Measurements from ENCODE around the gene GPR34. TPM values are rescaled to one million over a fixed set of nuclear protein-coding genes. Genes with fewer than 3 reads are reported as not detected.
"Not testable (repeated sequence)": the region's sequence is repeated elsewhere in the genome, so short reads cannot be mapped to it uniquely, and the experiment has no call there.

Gene GPR34
- total RNA-seq, 1 donor from 2014 or later = not detected

DNA sequence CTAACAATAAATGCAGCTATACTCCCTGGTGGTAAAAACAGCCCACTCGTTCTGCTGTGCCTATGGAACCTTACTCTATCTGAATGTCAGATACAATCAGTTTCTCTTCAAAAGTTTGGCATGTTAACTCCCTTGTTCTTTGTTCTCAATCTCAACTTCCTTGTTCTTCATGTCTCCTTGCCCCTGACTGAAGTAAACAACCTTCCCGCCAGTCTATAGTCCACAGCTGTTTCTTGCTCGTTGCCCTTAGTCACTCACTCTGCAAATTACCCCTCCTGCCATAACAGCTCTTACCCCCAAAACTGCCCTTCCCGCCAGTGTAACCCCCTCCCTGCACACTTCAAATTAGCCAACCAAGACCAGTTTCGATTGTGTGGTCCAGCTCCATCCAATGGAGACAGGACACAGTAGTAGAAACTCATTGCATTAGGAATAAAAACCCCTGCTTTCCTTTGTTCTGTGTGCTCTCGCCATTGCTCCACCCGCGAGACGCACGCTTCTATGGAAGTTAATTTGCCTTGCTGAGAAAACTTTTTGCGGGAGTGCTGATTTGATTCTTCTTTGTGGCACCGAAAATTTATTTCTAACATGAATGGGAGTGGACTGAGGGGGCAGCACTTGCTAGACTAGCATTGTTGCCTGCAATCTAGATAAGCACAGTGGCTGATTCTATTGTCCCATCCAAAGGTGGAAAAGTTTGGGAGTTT, 28.1 kb downstream of the GPR34 start:
- H3K27ac Mint-ChIP-seq (ENCODE audit: unreplicated experiment) = no peak overlapping the region
- H3K9me3 Mint-ChIP-seq = peaks cover 18% of the 10 kb centered on the region

DNA sequence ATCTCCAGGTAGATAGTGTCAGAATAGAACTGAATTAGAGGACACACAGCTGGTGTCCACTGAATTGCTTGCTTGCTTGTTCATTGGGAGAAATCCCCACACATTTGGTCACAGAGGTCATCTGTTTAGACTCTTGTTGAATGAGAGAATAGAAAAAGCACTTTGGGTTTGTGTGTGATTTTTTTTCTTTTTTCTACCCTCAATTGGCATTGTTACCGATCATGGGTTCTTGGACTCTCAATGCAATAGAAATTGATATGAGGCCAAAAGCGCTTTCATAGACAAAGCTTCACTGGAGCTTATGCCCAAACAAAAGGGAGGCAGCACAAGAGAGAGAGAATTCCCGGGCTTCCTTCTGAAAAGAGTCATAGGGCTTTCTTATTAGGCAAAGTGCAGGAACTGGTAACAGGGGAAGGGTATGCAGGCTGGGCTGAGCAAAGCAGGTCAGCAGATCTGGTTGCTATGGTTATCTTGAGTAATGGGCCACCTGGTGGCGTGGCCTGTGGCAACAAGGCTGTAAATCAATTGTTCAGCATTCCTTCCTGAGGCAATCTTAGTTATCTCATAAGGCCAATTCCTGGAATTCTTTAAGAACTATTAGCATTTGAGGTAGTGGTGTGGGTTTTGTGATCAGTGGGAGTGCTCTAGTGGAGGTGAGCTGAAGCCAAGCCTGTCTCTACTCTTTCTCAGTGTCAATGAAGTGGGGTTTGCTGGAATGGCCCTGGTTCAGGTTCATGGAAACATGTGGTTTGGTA, 29.9 kb downstream of the GPR34 start:
- Mint-ChIP-seq H3K27ac (ENCODE audit: unreplicated experiment) (peak overlapping the region; percentile 27), H3K36me3 (ENCODE audit: low read depth) (peaks cover 42% of the 10 kb centered on the region), H3K4me3 (no peak overlapping the region), H3K9me3 (peaks cover 18% of the 10 kb centered on the region), H3K4me1 (peaks cover 20% of the 10 kb centered on the region), H3K27me3 (ENCODE audit: low read depth) (no peaks in the 10 kb centered on the region)
- TF ChIP-seq, protein P1, sequence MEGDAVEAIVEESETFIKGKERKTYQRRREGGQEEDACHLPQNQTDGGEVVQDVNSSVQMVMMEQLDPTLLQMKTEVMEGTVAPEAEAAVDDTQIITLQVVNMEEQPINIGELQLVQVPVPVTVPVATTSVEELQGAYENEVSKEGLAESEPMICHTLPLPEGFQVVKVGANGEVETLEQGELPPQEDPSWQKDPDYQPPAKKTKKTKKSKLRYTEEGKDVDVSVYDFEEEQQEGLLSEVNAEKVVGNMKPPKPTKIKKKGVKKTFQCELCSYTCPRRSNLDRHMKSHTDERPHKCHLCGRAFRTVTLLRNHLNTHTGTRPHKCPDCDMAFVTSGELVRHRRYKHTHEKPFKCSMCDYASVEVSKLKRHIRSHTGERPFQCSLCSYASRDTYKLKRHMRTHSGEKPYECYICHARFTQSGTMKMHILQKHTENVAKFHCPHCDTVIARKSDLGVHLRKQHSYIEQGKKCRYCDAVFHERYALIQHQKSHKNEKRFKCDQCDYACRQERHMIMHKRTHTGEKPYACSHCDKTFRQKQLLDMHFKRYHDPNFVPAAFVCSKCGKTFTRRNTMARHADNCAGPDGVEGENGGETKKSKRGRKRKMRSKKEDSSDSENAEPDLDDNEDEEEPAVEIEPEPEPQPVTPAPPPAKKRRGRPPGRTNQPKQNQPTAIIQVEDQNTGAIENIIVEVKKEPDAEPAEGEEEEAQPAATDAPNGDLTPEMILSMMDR (conservative IDR thresholded peaks at IDR 0.05) = no peak
- DNase-seq (ENCODE audit: low read depth, low spot score) = no peak

More for the DNA sequence above, 28.1 kb downstream of the GPR34 start:
- no peaks in the 10 kb centered on the region for H3K27me3 Mint-ChIP-seq (ENCODE audit: low read depth)
- H3K36me3 Mint-ChIP-seq (ENCODE audit: low read depth) = peaks cover 41% of the 10 kb centered on the region
- TF ChIP-seq, protein P1 (conservative IDR thresholded peaks at IDR 0.05) = no peak
- DNase-seq (ENCODE audit: low read depth, low spot score) = no peak
- H3K4me3 Mint-ChIP-seq = no peak overlapping the region
- H3K4me1 Mint-ChIP-seq = peaks cover 20% of the 10 kb centered on the region

DNA sequence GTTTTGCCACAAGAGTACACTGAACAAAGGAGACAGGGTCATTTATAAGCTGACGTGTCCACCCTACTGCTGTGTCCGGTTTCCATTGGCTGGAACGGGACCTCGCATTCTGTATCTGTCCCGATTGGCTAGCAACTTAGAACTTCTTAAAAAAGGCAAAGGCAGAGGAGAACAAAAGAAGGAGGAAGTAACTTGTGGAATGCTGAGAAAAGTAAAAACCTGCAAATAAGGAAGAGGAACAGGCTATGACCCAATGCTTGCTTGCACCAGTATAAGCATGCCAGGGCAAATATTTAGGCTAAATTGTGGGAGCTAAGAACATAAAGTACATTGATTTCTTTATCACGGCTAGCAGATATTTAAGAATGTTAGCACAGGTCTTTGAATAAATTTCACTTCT, 30.8 kb downstream of the GPR34 start:
- H3K4me3 Mint-ChIP-seq; H3K27me3 Mint-ChIP-seq (ENCODE audit: low read depth); H3K27ac Mint-ChIP-seq (ENCODE audit: unreplicated experiment); DNase-seq (ENCODE audit: low read depth, low spot score): not testable (repeated sequence)
- Mint-ChIP-seq H3K4me1 (peaks cover 20% of the 10 kb centered on the region), H3K36me3 (ENCODE audit: low read depth) (peaks cover 37% of the 10 kb centered on the region), H3K9me3 (peaks cover 18% of the 10 kb centered on the region)

DNA sequence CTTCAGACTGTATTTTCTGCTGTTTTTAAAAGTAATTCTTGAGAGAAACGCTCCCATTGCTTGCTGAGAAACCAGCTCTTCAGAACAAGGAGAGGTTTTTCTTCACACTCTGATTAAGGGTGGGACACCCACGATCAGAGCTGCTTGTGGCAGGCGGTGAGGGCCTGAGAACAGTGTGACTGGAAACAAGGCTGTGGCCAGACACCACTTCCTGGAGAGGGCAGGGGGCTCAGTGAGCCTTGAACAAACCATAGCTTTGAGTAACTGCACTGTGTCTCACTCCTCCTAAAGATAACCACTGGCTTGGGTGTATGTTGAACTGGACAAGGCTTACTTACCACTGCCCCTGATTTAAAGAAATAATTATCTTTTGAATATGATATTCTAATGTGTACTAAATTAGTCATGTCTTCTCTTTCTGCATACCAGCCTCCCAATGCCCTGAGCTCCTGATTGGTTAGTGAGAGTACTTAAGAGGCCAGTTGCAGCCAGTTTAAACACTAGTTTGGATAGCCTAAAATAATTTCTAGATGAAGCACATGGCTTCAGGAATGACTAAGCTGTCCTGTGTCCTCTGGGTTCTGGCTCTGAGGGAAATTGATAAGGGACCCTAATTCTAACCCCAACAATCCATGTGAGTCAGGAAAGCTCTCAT, 31.5 kb downstream of the GPR34 start:
- peaks cover 37% of the 10 kb centered on the region for H3K36me3 Mint-ChIP-seq (ENCODE audit: low read depth)

DNA sequence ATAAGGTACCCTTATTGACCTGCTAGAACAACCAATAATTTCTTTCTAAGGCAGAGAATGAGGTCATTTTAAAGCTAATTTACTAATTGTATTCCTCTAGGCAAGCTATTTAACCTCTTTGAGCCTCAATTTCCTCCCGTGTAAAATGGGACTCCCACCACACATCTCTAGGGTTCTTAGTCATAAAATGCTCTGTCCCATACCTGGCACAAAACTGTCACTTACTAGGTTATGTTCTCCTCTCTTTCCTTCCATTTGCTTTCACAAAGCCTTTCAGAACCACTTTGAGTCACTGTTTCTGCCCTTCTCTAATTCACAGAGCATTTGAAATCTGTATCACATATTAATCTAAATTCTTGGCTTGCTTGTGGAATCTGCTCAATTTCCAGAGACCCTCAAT, 32.8 kb downstream of the GPR34 start:
- H3K36me3 Mint-ChIP-seq (ENCODE audit: low read depth) = peaks cover 33% of the 10 kb centered on the region
- H3K9me3 Mint-ChIP-seq = peaks cover 18% of the 10 kb centered on the region
- no peak overlapping the region for H3K4me3 Mint-ChIP-seq
- H3K4me1 Mint-ChIP-seq = peaks cover 20% of the 10 kb centered on the region
- no peak for DNase-seq (ENCODE audit: low read depth, low spot score)
- no peak overlapping the region for H3K27ac Mint-ChIP-seq (ENCODE audit: unreplicated experiment)
- H3K27me3 Mint-ChIP-seq (ENCODE audit: low read depth) = no peaks in the 10 kb centered on the region
- TF ChIP-seq, protein P1 (conservative IDR thresholded peaks at IDR 0.05) = no peak

More for the DNA sequence above, 31.5 kb downstream of the GPR34 start:
- Mint-ChIP-seq H3K27ac (ENCODE audit: unreplicated experiment) (no peak overlapping the region), H3K4me1 (peaks cover 20% of the 10 kb centered on the region), H3K9me3 (peaks cover 18% of the 10 kb centered on the region), H3K4me3 (no peak overlapping the region), H3K27me3 (ENCODE audit: low read depth) (no peaks in the 10 kb centered on the region)
- no peak for DNase-seq (ENCODE audit: low read depth, low spot score)
- TF ChIP-seq, protein P1 (conservative IDR thresholded peaks at IDR 0.05) = no peak

Data from neural crest cell (in vitro differentiated cells).